Measurements from ENCODE around the gene EIF4G3.

The EIF4G3 gene

GRCh38 chr1:20787840-20788795 lies 388.6 kb downstream of the EIF4G3 start:
- TF ChIP-seq, protein P1, sequence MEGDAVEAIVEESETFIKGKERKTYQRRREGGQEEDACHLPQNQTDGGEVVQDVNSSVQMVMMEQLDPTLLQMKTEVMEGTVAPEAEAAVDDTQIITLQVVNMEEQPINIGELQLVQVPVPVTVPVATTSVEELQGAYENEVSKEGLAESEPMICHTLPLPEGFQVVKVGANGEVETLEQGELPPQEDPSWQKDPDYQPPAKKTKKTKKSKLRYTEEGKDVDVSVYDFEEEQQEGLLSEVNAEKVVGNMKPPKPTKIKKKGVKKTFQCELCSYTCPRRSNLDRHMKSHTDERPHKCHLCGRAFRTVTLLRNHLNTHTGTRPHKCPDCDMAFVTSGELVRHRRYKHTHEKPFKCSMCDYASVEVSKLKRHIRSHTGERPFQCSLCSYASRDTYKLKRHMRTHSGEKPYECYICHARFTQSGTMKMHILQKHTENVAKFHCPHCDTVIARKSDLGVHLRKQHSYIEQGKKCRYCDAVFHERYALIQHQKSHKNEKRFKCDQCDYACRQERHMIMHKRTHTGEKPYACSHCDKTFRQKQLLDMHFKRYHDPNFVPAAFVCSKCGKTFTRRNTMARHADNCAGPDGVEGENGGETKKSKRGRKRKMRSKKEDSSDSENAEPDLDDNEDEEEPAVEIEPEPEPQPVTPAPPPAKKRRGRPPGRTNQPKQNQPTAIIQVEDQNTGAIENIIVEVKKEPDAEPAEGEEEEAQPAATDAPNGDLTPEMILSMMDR (IDR thresholded peaks at IDR 0.05; ENCODE audit: low read depth, low read length, poor library complexity, severe bottlenecking), result no peak
- TF ChIP-seq EZH2phosphoT487 (IDR thresholded peaks at IDR 0.05; ENCODE audit: borderline replicate concordance, low read length), result no peak
- Histone ChIP-seq H3K9me2 (replicated peaks; ENCODE audit: control insufficient read depth, low read length) (no peaks in the 10 kb centered on the region), H3K9me3 (ENCODE audit: control insufficient read depth, insufficient read depth, low read length) (no peaks in the 10 kb centered on the region), H3K36me3 (ENCODE audit: control insufficient read depth, low read length) (peaks cover 30% of the 10 kb centered on the region), H4K20me1 (ENCODE audit: control insufficient read depth, insufficient read depth, low read depth, low read length) (peaks cover 19% of the 10 kb centered on the region; the same call in 1 of the 2 replicates), H3K4me1 (ENCODE audit: control insufficient read depth, low read length) (peaks cover 27% of the 10 kb centered on the region), H3K4me3 (ENCODE audit: low read length) (peak overlapping the region; percentile 80), H3K27ac (ENCODE audit: low read depth, low read length) (peak overlapping the region; percentile 79), H3K79me2 (ENCODE audit: control insufficient read depth, low read length) (peaks cover 36% of the 10 kb centered on the region), H3K27me3 (ENCODE audit: control insufficient read depth, low read length) (no peaks in the 10 kb centered on the region), H3K4me2 (ENCODE audit: low read length) (peak overlapping the region; percentile 78), H3F3A (ENCODE audit: control insufficient read depth, insufficient read depth) (peaks cover 6% of the 10 kb centered on the region; the same call in 1 of the 2 replicates)

DNA sequence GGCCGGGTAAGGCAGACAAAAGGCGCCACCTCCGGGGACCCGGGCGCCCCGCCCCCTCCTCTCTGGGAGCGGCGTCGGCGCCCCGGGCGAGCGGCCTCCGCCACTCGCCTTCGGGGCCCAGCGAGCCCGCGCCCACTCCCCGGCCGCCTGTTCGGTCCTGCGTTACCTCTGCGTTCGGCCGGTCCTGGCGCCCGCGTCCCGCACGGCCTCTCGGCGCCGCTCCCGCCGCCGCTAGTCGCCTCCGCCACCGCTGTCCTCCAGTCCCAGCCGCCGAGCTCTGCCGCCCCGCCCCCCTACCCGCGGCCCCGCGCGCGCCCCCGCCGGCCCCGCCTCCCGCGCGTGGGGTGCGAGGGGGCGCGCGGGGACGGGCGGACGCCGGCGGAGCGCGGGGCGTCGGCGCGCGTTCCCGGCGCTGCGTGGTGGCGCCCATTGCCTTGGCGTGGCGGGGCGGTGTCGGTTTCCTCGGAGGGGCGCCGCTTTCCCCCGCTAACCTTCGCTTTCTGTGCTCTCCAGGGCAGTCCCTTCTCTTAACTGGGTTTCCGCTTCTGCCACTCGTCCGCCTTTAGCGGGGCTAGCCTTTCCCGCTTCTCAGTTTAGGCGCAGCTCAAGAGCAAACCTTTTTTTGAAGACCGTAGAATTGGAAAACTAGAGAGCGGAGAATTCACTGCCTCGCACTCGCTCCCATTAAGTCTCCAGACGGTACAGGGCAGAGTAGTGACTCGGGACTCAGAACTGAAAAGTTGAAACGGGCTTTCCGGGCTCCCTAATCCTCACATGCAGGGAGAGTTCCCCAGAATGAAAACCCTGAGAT lies 389.5 kb downstream of the EIF4G3 start, which contains the start of gene HP1BP3:
TSS of gene HP1BP3 (minus strand) at position 279 of the 811 bp plus-strand sequence. CDS start 6,867 bp downstream, outside the sequence.
- H4K20me1 ChIP-seq (ENCODE audit: control insufficient read depth, insufficient read depth, low read depth, low read length), result peaks cover 19% of the 10 kb centered on the region; the same call in 1 of the 2 replicates
- no peaks in the 10 kb centered on the region for H3K9me2 ChIP-seq (replicated peaks; ENCODE audit: control insufficient read depth, low read length)
- peaks cover 34% of the 10 kb centered on the region for H3K36me3 ChIP-seq (ENCODE audit: control insufficient read depth, low read length)
- TF ChIP-seq EZH2phosphoT487 (IDR thresholded peaks at IDR 0.05; ENCODE audit: borderline replicate concordance, low read length), result no peak
- TF ChIP-seq, protein P1 (IDR thresholded peaks at IDR 0.05; ENCODE audit: low read depth, low read length, poor library complexity, severe bottlenecking), result no peak
- H3F3A ChIP-seq (ENCODE audit: control insufficient read depth, insufficient read depth), result 0 out of 2 replicates have a peak, but pooled peaks cover 2% of the 10 kb centered on the region
- peaks cover 45% of the 10 kb centered on the region for H3K79me2 ChIP-seq (ENCODE audit: control insufficient read depth, low read length)
- peak within 1 kb of the TSS; percentile 78 for H3K4me2 ChIP-seq (ENCODE audit: low read length)
- H3K27me3 ChIP-seq (ENCODE audit: control insufficient read depth, low read length), result no peaks in the 10 kb centered on the region
- no peaks in the 10 kb centered on the region for H3K9me3 ChIP-seq (ENCODE audit: control insufficient read depth, insufficient read depth, low read length)
- peak within 1 kb of the TSS; percentile 79 for H3K27ac ChIP-seq (ENCODE audit: low read depth, low read length)
- H3K4me3 ChIP-seq (ENCODE audit: low read length), result peak within 1 kb of the TSS; percentile 80
- peaks cover 28% of the 10 kb centered on the region for H3K4me1 ChIP-seq (ENCODE audit: control insufficient read depth, low read length)

DNA sequence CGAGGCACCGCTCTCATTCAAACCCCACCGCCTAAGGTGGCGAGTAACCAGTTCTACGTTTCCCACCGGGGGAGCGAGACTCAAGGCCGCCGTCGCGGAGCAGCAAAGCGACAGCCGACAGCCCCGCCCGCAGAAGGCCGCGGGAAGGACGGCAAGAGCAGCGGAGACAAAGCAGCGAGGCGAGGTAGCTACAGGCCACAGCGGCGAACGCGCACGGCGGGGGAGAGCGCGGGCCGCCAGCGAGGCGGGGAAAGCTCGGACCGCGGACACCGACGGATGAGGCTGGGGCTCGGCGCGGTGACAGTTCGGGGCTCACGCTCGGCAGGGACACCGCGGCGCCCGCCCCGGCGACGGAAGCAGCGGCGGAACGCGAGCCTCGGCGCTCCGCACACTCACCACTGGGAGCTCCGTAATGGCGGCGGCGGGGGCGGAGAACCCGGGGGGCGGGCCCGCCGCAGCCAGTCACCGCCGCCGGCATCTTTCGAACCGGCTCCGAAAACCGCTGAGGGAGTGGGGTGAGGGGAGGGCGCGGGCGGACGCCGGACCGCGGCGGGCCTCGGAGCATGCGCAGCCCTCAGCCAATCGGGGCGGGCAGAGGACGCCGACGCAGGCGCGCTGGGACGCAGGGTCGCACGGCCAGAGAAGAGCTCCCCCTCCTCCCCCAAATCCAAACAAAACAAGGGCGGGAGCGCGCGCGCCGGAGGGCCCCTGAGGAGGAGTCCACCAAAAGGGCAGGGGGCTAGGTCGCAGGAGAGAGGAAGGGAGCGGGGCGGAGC lies 390.3 kb downstream of the EIF4G3 start:
- H3K9me3 ChIP-seq (ENCODE audit: control insufficient read depth, insufficient read depth, low read length), result no peaks in the 10 kb centered on the region
- H3K4me2 ChIP-seq (ENCODE audit: low read length), result peak overlapping the region; percentile 76
- no peak for TF ChIP-seq EZH2phosphoT487 (IDR thresholded peaks at IDR 0.05; ENCODE audit: borderline replicate concordance, low read length)
- TF ChIP-seq, protein P1 (IDR thresholded peaks at IDR 0.05; ENCODE audit: low read depth, low read length, poor library complexity, severe bottlenecking), result no peak
- H3F3A ChIP-seq (ENCODE audit: control insufficient read depth, insufficient read depth), result 0 out of 2 replicates have a peak, but pooled peaks cover 2% of the 10 kb centered on the region
- H3K79me2 ChIP-seq (ENCODE audit: control insufficient read depth, low read length), result peaks cover 53% of the 10 kb centered on the region
- H3K27ac ChIP-seq (ENCODE audit: low read depth, low read length), result peak overlapping the region; percentile 79
- H3K9me2 ChIP-seq (replicated peaks; ENCODE audit: control insufficient read depth, low read length), result no peaks in the 10 kb centered on the region
- H3K36me3 ChIP-seq (ENCODE audit: control insufficient read depth, low read length), result peaks cover 40% of the 10 kb centered on the region
- no peaks in the 10 kb centered on the region for H3K27me3 ChIP-seq (ENCODE audit: control insufficient read depth, low read length)
- H3K4me3 ChIP-seq (ENCODE audit: low read length), result peak overlapping the region; percentile 80
- H3K4me1 ChIP-seq (ENCODE audit: control insufficient read depth, low read length), result peaks cover 32% of the 10 kb centered on the region
- peaks cover 22% of the 10 kb centered on the region for H4K20me1 ChIP-seq (ENCODE audit: control insufficient read depth, insufficient read depth, low read depth, low read length)
